Progenitor cell of endocrine pancreas (in vitro differentiated cells): ENCODE data around the gene PAXX. TPM values are rescaled to one million over a fixed set of nuclear protein-coding genes. Genes with fewer than 3 reads are reported as not detected.

Source experiments
- DNase-seq: peaks from one replicate; pipeline ENCODE4 v3.0.0; 2021; ENCODE audit warnings: low spot score; ENCODE audit not compliant: unreplicated experiment
- H3K27ac Mint-ChIP-seq: 2 replicates; pipeline ENCODE4 v1.8.0; 2021; ENCODE audit warnings: mild to moderate bottlenecking, moderate library complexity, mixed read lengths
- H3K27me3 Mint-ChIP-seq: 2 replicates; pipeline ENCODE4 v1.8.0; 2021; ENCODE audit warnings: mixed read lengths
- H3K36me3 Mint-ChIP-seq: 2 replicates; pipeline ENCODE4 v1.8.0; 2022; ENCODE audit warnings: mixed read lengths; ENCODE audit not compliant: insufficient read depth
- H3K4me1 Mint-ChIP-seq: 2 replicates; pipeline ENCODE4 v1.8.0; 2021; ENCODE audit warnings: low read depth, mixed read lengths
- H3K4me3 Mint-ChIP-seq: 2 replicates; pipeline ENCODE4 v1.8.0; 2021; ENCODE audit warnings: low read depth, mild to moderate bottlenecking, moderate library complexity, mixed read lengths
- H3K9me3 Mint-ChIP-seq: 2 replicates; pipeline ENCODE4 v1.8.0; 2021; ENCODE audit warnings: low read depth, mixed read lengths
- total RNA-seq: library from RNA; stranded (reverse); gene quantifications from 2 replicates; pipeline ENCODE4 v1.2.1, GENCODE V29; 2021
- TF ChIP-seq, protein P1 (sequence below): fragments of 200-600 bp; sonication (generic); IDR thresholded peaks from one replicate; pipeline ENCODE4 v1.5.0; 2021; ENCODE audit warnings: antibody characterized with exemption, mild to moderate bottlenecking; ENCODE audit not compliant: unreplicated experiment

PAXX gene
- total RNA-seq, 1 donor from 2014 or later, result 54.9 TPM

DNA sequence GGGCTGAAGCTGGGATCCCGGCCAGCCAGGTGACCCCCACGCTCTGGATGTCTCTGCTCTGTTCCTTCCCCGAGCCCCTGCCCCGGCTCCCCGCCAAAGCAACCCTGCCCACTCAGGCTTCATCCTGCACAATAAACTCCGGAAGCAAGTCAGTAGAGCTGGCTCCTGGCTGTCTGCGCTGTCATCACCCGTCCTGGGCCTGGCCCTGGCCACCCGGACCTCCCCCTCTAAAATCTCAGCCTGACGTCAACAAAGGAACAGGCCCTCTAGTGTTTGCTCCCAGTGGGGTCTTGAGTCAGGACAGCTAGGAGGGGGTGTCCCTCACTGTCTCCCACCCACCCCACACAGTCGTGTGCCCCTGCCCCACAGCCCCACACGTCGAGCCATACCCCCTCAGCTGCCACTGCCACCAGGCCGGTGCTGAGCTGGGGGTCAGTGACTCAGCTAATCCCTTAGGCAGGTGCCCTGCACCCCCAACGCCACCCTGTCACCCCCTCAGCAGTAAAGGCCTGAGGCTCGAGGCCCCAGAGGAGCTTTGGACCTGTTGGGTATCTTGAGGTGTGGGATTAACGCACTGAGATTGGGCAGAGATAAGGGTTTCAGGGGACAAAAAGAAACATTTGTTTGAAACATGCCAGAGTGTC, 10.5 kb upstream of the PAXX start:
- peaks cover 17% of the 10 kb centered on the region for H3K27me3 Mint-ChIP-seq
- no peaks in the 10 kb centered on the region for H3K36me3 Mint-ChIP-seq
- H3K4me3 Mint-ChIP-seq, result no peak overlapping the region
- TF ChIP-seq, protein P1, sequence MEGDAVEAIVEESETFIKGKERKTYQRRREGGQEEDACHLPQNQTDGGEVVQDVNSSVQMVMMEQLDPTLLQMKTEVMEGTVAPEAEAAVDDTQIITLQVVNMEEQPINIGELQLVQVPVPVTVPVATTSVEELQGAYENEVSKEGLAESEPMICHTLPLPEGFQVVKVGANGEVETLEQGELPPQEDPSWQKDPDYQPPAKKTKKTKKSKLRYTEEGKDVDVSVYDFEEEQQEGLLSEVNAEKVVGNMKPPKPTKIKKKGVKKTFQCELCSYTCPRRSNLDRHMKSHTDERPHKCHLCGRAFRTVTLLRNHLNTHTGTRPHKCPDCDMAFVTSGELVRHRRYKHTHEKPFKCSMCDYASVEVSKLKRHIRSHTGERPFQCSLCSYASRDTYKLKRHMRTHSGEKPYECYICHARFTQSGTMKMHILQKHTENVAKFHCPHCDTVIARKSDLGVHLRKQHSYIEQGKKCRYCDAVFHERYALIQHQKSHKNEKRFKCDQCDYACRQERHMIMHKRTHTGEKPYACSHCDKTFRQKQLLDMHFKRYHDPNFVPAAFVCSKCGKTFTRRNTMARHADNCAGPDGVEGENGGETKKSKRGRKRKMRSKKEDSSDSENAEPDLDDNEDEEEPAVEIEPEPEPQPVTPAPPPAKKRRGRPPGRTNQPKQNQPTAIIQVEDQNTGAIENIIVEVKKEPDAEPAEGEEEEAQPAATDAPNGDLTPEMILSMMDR, result no peak
- H3K4me1 Mint-ChIP-seq, result no peaks in the 10 kb centered on the region
- no peak for DNase-seq
- no peaks in the 10 kb centered on the region for H3K9me3 Mint-ChIP-seq
- no peak overlapping the region for H3K27ac Mint-ChIP-seq

DNA sequence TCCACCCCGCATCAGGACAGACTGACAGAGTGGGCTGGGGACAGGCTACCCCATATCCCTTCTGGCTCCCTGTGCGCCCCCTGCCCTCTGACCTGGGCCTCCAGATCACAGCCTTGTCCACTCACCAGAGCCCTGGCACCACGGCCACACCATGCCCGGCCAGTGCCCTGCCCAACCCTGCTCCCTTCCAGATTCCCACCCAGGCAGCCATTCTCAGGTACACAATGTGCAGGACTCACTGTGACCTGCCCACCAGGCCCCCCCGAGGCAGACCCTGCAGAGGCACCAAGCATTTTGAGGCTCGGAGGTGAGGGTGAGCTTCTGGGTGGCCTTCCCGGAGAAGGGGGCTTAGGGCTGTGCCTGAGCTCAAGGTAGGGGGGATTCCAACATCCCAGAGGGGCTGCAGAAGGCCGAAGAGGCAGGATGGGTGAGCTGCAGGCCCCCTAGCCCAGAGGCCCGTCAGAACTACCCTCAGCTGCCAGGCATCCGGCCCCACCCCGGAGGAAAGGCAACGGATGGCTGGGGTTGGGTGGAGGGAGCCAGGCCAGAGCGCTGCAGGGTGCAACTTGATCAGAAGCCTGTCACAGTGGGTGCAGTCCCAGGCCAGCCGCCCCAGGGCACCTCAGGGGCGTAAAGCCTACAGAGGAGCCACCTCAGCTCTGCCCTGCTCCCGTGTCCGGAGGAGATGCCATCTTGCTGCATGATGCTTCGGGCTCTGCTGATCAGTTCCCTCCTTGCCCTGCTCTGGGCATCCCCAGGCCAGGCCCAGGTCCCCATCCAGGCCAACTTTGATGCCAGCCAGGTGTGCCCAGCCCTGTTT, 9.8 kb upstream of the PAXX start, which contains the start of gene LCNL1:
TSS of gene LCNL1 (plus strand) at position 762 of the 820 bp plus-strand sequence. CDS start 594 bp downstream, outside the sequence.
- Mint-ChIP-seq H3K27me3 (peaks cover 12% of the 10 kb centered on the region), H3K27ac (no peak within 1 kb of the TSS), H3K36me3 (no peaks in the 10 kb centered on the region), H3K4me3 (no peak within 1 kb of the TSS), H3K4me1 (no peaks in the 10 kb centered on the region), H3K9me3 (no peaks in the 10 kb centered on the region)
- no peak for DNase-seq
- TF ChIP-seq, protein P1, result no peak

DNA sequence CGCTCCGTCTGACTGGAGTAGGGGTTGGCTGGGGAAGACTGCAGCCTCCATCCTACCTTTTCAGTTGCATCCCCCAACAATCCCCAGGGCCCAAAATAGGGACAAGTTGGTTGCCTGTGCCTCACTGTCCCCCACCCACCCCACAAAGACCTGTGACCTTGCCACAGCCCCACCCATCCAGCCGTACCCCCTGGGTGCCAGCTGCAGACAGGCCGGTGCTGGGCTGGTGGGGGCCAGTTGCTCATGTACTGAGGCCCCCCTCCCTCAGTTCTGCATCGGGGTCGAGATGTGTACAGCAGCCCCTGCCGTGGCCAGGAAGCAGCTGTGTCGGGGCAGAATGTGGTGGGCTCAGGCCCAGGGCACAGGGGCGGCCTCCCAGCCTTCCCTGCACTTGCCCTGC, 9.1 kb upstream of the PAXX start:
- Mint-ChIP-seq H3K27me3 (peaks cover 13% of the 10 kb centered on the region), H3K4me3 (no peak overlapping the region), H3K36me3 (no peaks in the 10 kb centered on the region), H3K4me1 (no peaks in the 10 kb centered on the region), H3K27ac (no peak overlapping the region), H3K9me3 (no peaks in the 10 kb centered on the region)
- no peak for DNase-seq
- TF ChIP-seq, protein P1, result no peak

DNA sequence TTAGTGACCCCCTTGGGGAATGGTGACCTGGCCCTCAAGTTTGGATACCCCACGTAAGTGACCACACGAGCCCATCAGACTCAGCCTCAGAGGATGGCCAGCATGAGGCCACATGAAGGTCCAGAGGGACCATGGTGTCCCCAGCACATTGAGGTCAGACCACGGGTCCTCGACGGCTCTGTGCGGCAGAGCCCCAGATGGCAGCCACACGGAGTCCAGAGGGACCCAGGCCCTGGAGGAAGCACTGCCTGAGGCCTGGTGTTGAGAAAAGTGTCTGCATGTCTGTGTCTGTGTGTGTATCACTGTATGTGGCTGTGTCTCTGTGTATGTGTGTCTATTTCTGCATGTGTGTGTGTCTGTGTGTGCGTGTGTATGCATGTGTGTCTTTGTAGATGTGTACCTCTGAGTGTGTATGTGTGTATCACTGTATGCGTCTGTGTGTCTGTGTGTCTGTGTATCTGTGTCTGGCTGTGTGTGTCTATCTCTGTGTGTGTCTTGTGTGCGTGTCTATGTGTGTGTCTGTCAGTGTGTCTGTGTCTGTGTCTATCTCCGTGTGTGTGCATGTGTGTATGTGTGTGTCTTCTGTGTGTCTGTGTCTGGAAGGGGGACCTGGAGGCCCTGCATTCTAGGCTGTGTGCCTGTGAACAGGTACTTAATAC, 8.4 kb upstream of the PAXX start:
- H3K4me1 Mint-ChIP-seq, result no peaks in the 10 kb centered on the region
- no peaks in the 10 kb centered on the region for H3K36me3 Mint-ChIP-seq
- DNase-seq, result no peak
- peaks cover 13% of the 10 kb centered on the region for H3K27me3 Mint-ChIP-seq
- TF ChIP-seq, protein P1, result no peak
- H3K27ac Mint-ChIP-seq, result no peak overlapping the region
- H3K9me3 Mint-ChIP-seq, result no peaks in the 10 kb centered on the region
- no peak overlapping the region for H3K4me3 Mint-ChIP-seq

DNA sequence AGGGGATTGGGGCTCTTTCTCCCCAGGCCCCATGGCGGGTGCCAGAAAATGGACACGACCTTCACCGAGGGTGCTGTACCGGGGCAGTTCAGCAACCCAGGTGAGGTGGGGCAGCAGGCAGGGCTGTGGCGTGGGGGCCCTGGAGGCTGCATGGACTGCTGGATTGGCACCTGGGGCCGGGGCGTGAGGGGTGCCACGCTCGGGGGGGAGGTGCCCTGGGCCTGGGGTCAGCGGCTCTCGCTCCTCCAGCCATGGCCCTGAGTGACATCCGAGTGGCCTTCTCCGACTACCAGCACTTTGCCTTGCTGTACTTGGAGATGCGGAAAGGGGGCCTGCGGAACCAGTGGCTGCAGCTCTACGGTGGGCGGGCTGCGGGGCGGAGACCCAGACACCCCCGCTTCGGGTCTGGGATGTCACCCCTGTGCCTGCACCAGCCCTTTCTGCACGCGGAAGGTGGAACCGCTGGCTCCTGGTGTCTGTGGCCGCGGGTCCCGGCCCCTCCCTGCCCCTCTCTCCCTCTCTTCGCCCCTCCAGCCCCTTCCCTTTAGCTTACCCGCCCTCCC, 7.7 kb upstream of the PAXX start:
- Mint-ChIP-seq H3K9me3 (no peaks in the 10 kb centered on the region), H3K4me3 (no peak overlapping the region)

More for the DNA sequence above, 7.7 kb upstream of the PAXX start:
- H3K4me1 Mint-ChIP-seq, result peaks cover 6% of the 10 kb centered on the region
- no peak for DNase-seq
- H3K27ac Mint-ChIP-seq, result no peak overlapping the region
- peaks cover 13% of the 10 kb centered on the region for H3K27me3 Mint-ChIP-seq
- TF ChIP-seq, protein P1, result no peak
- H3K36me3 Mint-ChIP-seq, result no peaks in the 10 kb centered on the region
